HuH-7.5 (cell line): ENCODE results near the gene ZNF518B.
A peak's percentile ranks its signal among the peaks of the same experiment; 100 is the strongest.
"Not testable (repeated sequence)": the region's sequence is repeated elsewhere in the genome, so short reads cannot be mapped to it uniquely, and the experiment has no call there.

Source experiments
- DNase-seq: peaks from one replicate; pipeline ENCODE4 v3.0.0; 2011; ENCODE audit warnings: low spot score

The ZNF518B gene

DNA sequence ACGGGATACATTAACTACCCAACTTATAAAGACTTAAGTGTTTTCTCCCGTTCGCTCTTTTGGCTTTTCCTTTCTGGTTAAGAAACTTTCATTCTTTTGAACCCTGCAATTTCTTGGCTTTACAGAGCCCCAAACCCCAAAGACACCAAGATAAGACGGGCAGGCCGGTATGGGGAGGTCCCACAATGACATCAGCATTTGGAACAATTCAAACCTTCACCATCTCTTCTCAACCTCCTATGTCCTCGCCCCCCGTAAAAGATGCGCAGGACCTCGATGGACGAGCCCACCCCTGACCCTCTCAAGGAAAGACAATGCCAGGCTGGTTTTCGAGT, 999 bp downstream of the ZNF518B start:
- DNase-seq, result no peak

GRCh38 chr4:10455133-10455532, 2.1 kb downstream of the ZNF518B start:
- no peak for DNase-seq

DNA sequence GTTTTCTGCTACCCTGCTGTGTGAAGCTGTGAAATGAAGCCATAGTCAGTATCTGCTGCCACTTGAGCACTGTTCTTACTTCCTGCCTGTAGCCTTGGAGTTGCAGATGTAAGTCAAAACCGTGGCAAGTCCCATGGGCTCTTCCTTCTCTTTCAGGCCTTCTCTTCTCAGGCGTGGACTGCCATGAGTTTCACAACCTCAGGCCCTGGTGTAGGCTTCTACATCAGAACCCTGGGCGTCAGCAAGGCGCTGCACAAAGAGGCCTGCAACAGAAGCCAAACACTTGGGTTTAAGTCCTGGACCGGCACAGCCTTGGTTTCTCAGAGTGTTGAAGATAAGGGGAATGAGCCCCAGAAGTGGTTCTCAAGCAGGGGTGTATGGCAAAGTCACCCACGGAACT, 2.5 kb downstream of the ZNF518B start:
- DNase-seq, result no peak

GRCh38 chr4:10454121-10454520, 3.1 kb downstream of the ZNF518B start:
- DNase-seq, result no peak

GRCh38 chr4:10448991-10449390, 8.2 kb downstream of the ZNF518B start:
- no peak for DNase-seq

DNA sequence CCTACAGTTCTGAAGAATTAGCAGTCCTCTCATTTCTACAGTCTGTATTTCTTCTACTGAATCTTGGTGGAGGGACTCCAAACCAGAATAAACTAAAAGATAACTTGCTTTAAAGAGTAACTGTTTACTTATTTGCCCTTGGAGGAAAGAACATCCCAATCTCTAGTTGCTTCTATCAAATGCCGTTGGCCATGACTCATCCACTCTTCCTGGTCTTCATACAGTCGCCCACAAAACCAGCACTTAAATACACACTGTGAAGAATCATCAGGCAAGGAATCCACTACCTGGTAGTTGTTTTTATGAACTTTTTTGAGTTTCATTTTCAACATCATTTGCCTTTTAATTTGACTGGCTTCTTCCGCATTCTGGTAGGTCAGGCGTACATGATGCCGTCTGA, 14.2 kb downstream of the ZNF518B start:
- DNase-seq, result no peak

GRCh38 chr4:10441512-10441911, 15.7 kb downstream of the ZNF518B start:
- no peak for DNase-seq

DNA sequence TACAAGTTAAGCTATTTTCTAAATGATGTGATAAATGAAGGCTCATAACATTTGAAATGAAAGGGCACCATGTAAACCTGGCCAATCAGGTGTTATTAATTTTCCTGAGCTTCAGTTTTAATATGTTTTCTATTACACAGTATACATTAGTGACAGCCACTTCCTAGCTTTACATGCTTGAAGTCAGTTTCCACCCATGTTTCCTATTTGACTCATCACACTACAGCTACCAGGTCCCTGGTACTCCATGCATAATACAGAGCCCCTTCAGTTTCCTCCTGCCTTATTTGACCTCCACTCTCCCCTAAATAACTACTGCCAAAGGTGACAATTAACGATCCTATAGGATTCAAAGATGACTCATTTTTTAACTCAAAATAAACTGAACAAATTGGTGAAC, 18.3 kb downstream of the ZNF518B start:
- no peak for DNase-seq

- DNase-seq, result no peak
Observed at GRCh38 chr4:10437735-10438134, 19.5 kb downstream of the ZNF518B start.

DNA sequence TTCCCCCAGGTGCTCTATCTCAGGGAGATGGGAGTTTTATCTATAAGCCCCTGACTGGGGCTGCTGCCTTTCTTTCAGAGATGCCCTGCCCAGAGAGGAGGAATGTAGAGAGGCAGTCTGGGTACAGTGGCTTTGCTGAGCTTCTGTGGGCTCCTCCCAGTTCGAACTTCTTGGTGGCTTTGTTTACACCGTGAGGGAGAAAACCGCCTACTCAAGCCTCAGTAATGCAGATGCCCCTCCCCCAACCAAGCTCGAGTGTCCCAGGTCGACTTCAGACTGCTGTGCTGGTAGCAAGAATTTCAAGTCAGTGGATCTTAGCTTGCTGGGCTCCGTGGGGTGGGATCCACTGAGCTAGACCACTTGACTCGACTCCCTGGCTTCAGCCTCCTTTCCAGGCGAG, 29.5 kb downstream of the ZNF518B start:
- not testable (repeated sequence) for DNase-seq

DNA sequence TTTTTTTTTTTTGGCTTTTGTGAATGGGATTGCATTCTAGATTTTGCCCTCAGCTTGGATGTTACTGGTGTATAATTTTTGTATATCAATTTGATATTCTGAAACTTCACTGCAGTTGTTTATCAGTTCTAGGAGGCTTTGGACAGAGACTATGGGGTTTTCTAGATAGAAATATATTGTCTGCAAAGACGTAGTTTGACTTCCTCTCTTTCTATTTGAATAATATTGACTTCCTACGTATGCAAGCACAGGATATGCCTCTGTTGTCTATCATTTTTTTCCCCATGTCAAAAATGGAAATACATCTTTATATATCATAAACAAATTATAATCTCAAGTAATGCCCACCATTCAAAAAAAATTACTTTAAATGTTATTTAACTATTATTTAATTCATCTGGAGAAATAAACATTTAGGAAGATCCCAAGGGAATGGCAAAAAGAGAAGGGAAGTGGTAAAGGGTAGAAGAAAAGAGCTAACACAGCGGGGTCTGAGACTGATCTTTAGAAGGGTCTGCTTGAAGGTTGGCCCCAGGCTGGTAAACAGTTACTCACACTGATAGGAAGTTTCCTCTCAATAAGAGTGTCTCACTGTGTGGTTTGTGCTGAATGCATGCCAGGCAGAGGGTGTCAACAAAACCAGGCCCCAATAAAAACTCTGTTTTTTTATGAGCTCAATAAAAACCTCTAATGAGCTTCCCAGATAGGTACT, 35.7 kb downstream of the ZNF518B start:
- no peak for DNase-seq

GRCh38 chr4:10417740-10418139, 39.5 kb downstream of the ZNF518B start:
- DNase-seq, result no peak

DNA sequence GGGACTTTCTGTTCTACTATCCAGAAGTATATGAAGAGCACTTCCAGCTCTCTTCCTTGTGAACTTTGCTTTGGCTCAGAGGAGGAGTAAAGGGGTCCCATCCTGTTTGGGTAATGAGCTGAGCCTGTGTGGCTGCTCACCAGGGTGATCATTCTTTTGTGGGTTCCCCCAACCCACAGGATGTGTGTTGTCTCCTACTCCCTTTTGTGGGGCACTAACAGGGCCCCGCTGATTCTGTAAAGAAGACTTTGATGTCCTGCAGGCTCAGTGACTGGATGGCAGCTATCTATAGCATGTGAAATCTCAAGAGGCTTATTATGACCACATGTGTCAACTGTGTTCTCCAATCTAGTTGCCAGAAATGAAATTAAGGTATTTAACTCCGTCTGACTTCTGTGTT, 40.8 kb downstream of the ZNF518B start:
- no peak for DNase-seq

- DNase-seq, result no peak
Observed at GRCh38 chr4:10413177-10413576, 44.0 kb downstream of the ZNF518B start.

- no peak for DNase-seq
Observed at GRCh38 chr4:10405672-10406071, 51.6 kb downstream of the ZNF518B start.

DNA sequence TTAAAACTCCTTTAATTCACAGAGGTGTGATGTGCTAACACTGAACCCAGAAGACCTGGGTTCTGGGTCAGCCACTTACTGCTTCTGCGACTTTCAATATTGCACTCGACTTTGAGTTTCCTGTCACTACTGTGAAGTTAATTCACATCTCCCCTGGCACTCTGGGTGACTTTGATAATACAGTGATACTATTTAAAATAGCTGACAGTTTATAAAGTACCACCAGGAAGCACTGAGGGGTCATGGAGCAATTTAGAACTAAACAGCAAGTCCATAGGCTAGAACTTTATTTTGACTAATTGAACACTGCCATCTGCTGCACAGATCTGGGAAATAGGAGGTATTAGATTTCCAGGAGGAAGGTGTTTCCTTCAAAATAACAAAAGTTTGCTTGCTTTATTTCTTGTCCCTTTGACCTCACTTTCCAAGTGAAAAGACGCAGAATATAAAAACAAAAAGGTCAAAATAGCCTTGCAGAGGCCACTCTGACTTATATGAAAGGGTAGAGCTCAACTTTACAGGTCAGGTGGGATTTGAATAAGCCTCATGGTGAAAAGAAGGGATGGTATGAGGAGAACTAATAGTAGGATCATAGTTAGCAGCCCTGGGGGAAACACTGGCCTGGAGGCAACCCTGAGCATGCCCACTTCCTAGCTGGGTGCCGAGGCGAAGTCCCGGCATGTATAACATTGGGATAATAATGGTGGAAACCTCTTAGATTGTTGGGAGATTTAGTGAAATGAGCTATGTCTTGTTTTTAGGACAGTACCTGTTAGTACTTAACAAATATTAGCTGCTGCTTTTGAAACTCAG, 53.4 kb downstream of the ZNF518B start:
- peak; percentile 15 for DNase-seq

DNA sequence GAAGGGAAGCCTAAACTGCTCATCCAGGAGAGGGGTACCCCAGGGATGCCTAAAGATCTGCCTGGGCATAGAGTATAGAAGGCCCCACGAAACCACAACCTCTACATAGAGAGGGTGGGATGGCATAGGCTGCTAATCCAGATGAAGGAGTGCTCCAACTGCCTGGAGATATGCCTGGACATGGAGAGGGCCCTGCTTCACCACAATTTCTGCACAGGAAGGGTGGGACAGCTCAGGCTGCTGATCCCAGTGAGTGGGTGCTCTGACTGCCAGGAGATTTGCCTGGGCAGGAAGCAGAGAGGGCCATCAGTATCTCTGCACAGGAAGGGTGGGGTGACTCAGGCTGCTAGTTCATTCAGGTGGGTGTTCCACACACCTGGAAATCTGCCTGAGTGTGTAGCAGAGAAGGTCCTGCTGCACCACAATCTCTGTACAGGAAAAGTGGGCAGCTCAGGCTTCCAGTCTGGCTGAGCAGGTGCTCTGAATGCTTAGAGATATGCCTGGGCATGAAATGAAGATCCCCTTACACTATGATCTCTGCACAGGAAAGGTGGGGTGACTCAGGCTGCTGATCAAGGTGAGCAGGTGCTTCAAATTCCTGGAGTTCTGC, 61.1 kb downstream of the ZNF518B start:
- DNase-seq, result no peak
